Measurements from ENCODE around the gene SMAGP. TPM values are rescaled to one million over a fixed set of nuclear protein-coding genes. Genes with fewer than 3 reads are reported as not detected.

The SMAGP gene
- total RNA-seq, 1 donor from 2014 or later = 27.4 TPM

- DNase-seq (ENCODE audit: low spot score in 2 of 2) = no peak
- H3K9me3 ChIP-seq = no peaks in the 10 kb centered on the region
- no peaks in the 10 kb centered on the region for H3K4me1 ChIP-seq
- intact Hi-C loops (cut with DNase I) = no loop called here
- TF ChIP-seq CTCF (IDR thresholded peaks at IDR 0.05) = no peak
- H3K27me3 ChIP-seq = no peaks in the 10 kb centered on the region
- H3K4me3 ChIP-seq = no peak overlapping the region
- H3K27ac ChIP-seq = no peak overlapping the region
- no peaks in the 10 kb centered on the region for H3K36me3 ChIP-seq
Measured at GRCh38 chr12:51253276-51253675, 16.9 kb downstream of the SMAGP start.

GRCh38 chr12:51247523-51248206 is 22.6 kb downstream of the SMAGP start:
- TF ChIP-seq CTCF (IDR thresholded peaks at IDR 0.05) = no peak
- no peaks in the 10 kb centered on the region for H3K4me1 ChIP-seq
- H3K36me3 ChIP-seq = peaks cover 11 to 26% of the 10 kb centered on the region in 2 donors
- no peaks in the 10 kb centered on the region for H3K27me3 ChIP-seq
- H3K9me3 ChIP-seq = no peaks in the 10 kb centered on the region
- no peak overlapping the region for H3K4me3 ChIP-seq
- intact Hi-C loops (cut with DNase I) = no loop called here
- no peak overlapping the region for H3K27ac ChIP-seq
- DNase-seq (ENCODE audit: low spot score in 2 of 2) = no peak

- H3K36me3 ChIP-seq = peaks cover 22 to 39% of the 10 kb centered on the region in 2 donors
- H3K4me1 ChIP-seq = peaks cover under 1 to 5% of the 10 kb centered on the region in 2 donors
- no peaks in the 10 kb centered on the region for H3K9me3 ChIP-seq
- intact Hi-C loops (cut with DNase I) = no loop called here
- TF ChIP-seq CTCF (IDR thresholded peaks at IDR 0.05) = no peak
- no peak overlapping the region for H3K4me3 ChIP-seq
- H3K27ac ChIP-seq = peak overlapping the region in 1 of 2 donors; percentile 36
- DNase-seq (ENCODE audit: low spot score in 2 of 2) = no peak
- no peaks in the 10 kb centered on the region for H3K27me3 ChIP-seq
Measured at GRCh38 chr12:51246254-51246853, 23.9 kb downstream of the SMAGP start.

GRCh38 chr12:51245476-51246253 is 24.6 kb downstream of the SMAGP start:
- peaks cover 8 to 12% of the 10 kb centered on the region in 2 donors for H3K4me1 ChIP-seq
- H3K4me3 ChIP-seq = no peak overlapping the region
- no peaks in the 10 kb centered on the region for H3K9me3 ChIP-seq
- no peak for TF ChIP-seq CTCF (IDR thresholded peaks at IDR 0.05)
- no peaks in the 10 kb centered on the region for H3K27me3 ChIP-seq
- peak overlapping the region in 1 of 2 donors; percentile 36 for H3K27ac ChIP-seq
- H3K36me3 ChIP-seq = peaks cover 29 to 46% of the 10 kb centered on the region in 2 donors
- no peak for DNase-seq (ENCODE audit: low spot score in 2 of 2)
- intact Hi-C loops (cut with DNase I) = no loop called here

- Histone ChIP-seq H3K4me1 (peaks cover 14 to 22% of the 10 kb centered on the region in 2 donors), H3K36me3 (peaks cover 37 to 53% of the 10 kb centered on the region in 2 donors), H3K27me3 (no peaks in the 10 kb centered on the region), H3K27ac (no peak overlapping the region), H3K9me3 (no peaks in the 10 kb centered on the region), H3K4me3 (no peak overlapping the region)
- no peak for TF ChIP-seq CTCF (IDR thresholded peaks at IDR 0.05)
- intact Hi-C loops (cut with DNase I) = no loop called here
- DNase-seq (ENCODE audit: low spot score in 2 of 2) = no peak
Measured at GRCh38 chr12:51244269-51244668, 25.9 kb downstream of the SMAGP start.

Measured in ascending aorta (tissue), 2 donors.